Stimulated activated CD8-positive, alpha-beta memory T cell treated with anti-CD3 and anti-CD28 coated beads, Interleukin-4, amount 100 ng/mL, for 48 hours (primary cell): ENCODE results near the gene ARRB2.
"Not testable (repeated sequence)": the region's sequence is repeated elsewhere in the genome, so short reads cannot be mapped to it uniquely, and the experiment has no call there.

Experiments
- DNase-seq: peaks from one replicate; pipeline ENCODE4 v3.0.0-alpha.2; 2020

Gene ARRB2

DNA sequence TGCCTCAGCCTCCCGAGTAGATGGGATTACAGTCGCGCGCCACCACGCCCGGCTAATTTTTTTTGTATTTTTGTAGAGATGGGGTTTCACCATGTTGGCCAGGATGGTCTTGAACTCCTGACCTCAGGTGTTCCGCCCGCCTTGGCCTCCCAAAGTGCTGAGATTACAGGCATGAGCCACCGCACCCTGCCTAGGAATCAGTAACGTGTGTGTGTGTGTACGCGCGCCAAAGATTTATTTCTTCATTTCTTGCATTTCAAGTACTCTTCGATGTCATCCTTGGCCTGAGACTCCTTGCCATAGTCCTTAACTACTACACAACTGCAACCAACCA lies 5.9 kb upstream of the ARRB2 start:
- DNase-seq: not testable (repeated sequence)

DNA sequence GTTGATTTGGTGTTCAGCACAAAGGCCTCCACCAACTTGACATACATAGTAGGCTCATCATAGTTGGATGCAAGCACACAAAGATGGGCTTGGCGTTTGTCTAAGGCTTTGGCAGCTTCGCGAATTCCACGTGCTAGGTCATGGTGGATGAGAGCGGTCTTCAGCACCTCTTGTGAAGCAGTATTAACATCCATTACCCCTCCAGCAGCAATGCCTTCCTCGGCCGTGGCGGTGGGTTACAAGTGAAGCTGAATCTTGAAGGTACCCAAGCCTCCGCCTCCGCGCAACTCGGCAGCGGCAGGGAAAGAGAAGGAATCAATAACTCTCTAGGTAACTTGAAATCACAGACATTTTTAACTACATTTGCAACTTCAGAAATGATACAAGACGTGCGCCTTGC lies 5.4 kb upstream of the ARRB2 start:
- DNase-seq: no peak

GRCh38 chr17:4706121-4706520 lies 4.3 kb upstream of the ARRB2 start:
- DNase-seq: no peak

DNA sequence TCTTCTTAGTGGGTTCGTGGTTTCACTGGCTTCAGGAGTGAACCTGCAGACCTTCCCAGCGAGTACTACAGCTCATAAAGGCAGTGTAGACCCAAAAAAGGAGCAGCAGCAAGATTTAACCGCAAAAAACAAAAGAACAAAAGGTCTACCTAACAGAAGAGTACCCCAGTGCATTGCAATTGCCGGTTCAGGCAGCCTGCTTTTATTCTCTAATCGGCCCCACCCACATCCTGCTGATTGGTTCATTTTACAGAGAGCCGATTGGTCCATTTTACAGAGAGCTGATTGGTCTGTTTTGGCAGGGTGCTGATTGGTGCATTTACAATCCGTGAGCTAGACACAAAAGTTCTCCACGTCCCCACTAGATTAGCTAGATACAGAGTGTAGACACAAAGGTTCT lies 2.0 kb upstream of the ARRB2 start:
- peak; percentile 73 for DNase-seq

GRCh38 chr17:4710693-4711634 lies 532 bp downstream of the ARRB2 start:
- peak; percentile 65 for DNase-seq

DNA sequence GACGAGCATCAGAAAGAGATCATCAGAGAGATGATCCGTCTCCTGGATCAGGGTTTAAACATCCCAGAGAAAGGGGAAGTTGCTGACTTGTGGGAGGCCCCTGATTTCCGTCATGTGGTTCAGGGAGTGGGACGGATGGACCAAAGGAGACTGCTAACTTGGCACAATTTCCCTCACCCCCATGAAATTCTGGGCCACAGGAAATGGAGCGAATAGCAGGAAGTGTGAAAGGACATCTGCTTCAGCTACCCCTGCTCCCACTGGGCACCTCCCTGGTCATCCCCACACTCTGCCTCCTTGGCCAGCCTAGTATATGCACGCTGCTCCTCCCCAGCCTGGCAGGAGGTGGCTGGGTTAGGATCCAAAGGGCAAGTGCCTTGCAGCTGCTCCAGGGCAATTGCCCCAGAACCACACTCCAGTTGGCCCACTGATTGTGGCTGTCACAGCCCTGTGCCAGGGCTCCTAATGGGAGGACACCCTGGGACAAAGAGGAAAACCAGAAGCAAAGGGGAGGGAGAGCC lies 1.3 kb downstream of the ARRB2 start:
- DNase-seq: no peak

DNA sequence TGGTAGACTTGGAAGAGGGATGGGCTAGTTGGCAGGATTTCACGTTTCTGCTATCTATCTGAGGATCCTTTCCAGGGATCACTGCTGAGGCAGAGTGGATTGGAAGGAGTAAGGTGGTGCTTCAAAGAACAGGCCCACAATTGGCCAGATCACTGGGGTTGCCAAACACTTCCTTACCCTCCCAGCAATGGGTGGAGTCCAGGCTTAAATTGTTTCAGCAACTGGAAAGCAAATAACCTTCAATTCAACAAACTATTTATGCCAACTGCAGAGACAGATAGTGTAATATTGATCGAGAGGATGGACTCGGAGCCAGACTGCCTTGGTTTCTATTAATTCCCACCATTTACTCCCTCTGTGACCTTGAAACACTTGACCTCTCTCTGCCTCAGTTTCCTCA lies 2.1 kb downstream of the ARRB2 start:
- DNase-seq: no peak

DNA sequence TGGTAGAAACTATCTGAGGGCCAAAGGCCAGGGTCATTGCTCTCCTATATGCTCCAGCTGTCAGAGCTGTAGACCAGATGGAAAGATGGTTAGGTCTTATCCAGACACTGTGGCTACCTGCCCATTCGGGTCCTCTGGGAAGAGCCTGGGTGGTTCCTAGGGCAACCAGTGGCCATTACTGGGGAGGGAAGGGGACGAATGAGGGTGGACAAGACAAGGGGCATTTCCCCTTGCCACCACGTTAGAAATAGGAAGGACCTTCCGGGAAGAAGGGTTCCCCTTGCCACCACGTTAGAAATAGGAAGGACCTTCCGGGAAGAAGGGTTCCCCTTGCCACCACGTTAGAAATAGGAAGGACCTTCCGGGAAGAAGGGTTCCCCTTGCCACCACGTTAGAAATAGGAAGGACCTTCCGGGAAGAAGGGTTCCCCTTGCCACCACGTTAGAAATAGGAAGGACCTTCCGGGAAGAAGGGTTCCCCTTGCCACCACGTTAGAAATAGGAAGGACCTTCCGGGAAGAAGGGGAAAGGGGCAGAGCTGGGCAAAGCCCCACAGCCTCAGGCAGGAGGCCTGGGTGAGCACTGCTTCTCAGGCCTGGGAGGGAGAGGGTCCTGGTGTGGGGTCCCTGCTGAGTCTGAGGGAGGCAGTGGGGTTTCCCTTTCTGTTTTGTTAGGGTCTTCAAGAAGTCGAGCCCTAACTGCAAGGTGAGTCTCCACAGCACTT lies 4.1 kb downstream of the ARRB2 start:
- not testable (repeated sequence) for DNase-seq

DNA sequence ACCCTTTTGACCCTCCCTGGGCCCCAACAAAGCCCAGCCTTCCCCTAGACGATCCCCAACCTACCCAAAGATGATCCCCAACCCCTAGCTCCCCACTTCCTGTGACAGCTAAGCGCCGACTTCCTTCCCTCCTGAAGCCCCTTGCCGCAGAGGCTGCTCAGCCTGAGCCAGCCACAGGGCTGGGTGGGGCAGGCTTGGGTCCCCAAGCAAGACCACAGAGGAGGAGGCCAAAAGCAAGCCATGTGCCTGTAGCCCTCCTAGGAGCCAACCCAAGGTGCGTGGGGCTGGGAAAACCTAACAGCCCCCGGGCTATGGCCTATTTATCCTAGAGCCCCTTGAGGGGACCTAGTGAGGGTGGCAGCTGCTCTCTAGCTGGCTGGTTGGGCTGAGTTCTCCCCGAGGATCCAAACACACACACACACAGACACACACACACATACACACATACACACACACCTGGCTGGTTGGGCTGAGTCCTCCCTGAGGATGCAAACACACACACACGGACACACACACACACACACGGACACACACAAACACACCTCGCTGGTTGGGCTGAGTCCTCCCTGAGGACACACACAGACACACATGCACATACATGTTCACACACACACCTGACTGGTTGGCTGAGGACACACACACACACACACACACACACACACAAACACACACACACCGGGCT lies 4.8 kb downstream of the ARRB2 start:
- DNase-seq: peak; percentile 68

GRCh38 chr17:4716081-4716480 lies 5.6 kb downstream of the ARRB2 start:
- no peak for DNase-seq

DNA sequence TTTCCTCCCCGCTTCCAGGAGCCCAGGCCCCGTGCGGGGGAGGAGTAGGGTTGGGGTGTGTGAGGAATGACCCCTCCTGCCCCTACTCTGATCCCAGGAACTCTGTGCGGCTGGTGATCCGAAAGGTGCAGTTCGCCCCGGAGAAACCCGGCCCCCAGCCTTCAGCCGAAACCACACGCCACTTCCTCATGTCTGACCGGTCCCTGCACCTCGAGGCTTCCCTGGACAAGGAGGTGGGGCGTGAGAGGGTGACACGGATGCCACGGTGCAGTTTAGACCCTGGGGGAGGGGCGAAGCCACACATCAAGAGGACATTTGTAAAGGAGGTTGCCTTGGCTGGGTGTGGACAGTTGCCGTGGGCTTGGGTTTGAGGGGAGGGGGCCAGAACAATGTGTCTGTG lies 7.4 kb downstream of the ARRB2 start:
- no peak for DNase-seq

DNA sequence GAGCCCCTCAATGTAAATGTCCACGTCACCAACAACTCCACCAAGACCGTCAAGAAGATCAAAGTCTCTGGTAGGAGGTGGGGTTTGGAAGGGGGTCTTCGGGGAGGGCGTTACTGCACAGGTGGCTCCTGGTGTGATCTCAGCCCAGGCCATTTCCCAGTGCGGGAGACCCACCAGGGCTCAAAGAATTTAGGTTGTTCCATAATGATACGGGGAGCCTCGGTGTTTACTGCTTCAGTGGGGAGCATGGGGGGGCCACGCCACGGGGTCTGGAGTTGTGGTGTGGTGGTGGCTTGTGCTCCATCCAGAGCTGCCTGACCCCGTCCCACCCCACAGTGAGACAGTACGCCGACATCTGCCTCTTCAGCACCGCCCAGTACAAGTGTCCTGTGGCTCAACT lies 7.8 kb downstream of the ARRB2 start:
- DNase-seq: no peak

- DNase-seq: no peak
These were observed 8.7 kb downstream of the ARRB2 start for GRCh38 chr17:4719146-4719545.

- DNase-seq: no peak
These were observed 9.3 kb downstream of the ARRB2 start for GRCh38 chr17:4719684-4720221.

GRCh38 chr17:4720787-4721186 lies 10.4 kb downstream of the ARRB2 start:
- DNase-seq: no peak

DNA sequence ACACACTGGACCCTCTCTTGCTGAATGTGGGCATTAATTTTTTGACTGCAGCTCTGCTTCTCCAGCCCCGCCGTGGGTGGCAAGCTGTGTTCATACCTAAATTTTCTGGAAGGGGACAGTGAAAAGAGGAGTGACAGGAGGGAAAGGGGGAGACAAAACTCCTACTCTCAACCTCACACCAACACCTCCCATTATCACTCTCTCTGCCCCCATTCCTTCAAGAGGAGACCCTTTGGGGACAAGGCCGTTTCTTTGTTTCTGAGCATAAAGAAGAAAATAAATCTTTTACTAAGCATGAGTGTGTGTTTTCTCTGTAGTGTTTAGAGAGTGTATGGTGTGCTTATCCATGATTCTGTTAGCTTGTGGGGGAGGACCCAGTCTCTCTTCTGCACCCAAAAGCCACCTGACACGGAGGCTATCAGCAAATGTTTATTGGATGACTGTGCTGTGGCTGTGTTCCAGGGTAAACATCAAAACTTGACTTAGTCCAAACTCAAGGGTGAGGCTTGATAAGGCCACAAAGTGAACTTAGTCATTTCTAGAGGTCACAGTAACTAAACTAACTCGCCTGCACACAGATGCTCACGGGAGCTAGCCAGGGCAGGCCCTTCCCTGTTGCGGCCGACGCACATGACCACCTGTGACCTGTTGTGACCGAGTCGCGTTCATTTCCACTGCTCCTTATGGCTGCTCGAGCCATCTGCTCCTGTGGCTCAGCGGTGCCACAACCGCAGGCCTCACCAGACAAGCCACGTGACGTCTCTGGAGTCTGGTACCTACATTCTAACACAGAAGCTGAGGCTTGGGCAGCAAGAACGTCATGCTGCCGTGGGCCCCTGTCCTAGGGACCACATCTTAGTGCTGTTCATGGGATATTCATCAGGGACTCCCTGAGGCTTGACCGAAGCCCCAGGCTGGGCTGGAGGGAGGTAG lies 11.0 kb downstream of the ARRB2 start:
- DNase-seq: no peak

- DNase-seq: no peak
These were observed 12.3 kb downstream of the ARRB2 start for GRCh38 chr17:4722678-4723240.

DNA sequence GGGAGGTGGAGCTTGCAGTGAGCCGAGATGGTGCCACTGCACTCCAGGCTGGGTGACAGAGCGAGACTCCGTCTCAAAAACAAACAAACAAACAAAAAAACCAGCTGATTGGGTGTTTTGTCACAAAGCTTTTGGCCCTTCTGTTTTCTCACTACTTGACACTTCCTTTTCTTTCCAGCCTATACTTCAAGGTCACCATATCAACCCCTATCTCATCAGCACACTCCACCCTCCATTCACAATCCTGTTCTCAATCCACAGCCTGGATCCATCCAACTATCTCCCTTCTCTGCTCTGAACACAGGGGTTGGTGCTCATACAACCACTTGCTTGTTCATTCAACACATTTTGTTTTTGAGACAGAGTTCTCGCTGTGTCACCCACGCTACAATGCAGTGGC lies 14.2 kb downstream of the ARRB2 start:
- DNase-seq: no peak

- DNase-seq: no peak
These were observed 15.3 kb downstream of the ARRB2 start for GRCh38 chr17:4725646-4726310.

- DNase-seq: peak; percentile 48
These were observed 17.7 kb downstream of the ARRB2 start for GRCh38 chr17:4728124-4728523.

- no peak for DNase-seq
These were observed 22.7 kb downstream of the ARRB2 start for GRCh38 chr17:4733073-4733531.
